ENCODE results near the gene SLC24A3. TPM values are rescaled to one million over a fixed set of nuclear protein-coding genes. Genes with fewer than 3 reads are reported as not detected.

Gene SLC24A3
- total RNA-seq, 1 donor from 2014 or later, result not detected

DNA sequence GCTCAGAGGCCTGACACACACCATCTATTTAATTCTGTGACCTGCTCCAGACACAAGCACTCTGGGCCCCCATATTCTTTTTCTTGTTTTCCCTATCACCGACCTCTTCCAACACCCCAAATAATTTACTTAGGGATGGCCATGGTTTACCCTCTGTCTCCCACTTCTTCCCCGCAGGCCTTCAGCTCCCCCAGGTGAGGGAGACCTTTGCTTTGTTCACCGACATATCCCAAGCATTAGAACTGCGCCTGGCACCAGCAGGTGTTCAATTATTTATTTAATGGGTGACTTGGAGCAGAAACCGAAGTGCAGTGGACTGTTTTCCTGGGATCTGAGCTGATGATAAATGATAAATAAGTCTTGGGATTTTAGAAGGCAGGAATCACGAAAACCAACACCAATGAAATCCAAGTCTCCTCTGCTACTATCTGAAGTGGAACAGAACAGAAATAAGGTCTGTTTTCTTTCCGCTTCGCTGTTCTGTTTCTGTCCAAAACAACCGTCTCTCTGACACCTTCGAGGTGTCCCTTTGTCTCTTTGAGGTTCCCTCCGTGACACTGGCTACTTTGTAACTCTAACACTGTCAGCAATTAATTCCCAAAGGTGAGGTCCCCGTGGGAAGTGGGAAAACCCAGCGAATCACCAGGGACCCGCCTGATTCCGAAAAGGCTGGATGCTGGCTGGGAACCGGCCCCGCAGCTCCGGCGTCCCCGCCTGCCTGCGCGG, 544.5 kb downstream of the SLC24A3 start:
- H3K27me3 Mint-ChIP-seq, result peaks cover 38% of the 10 kb centered on the region
- ChIA-PET CTCF (no interaction called here), POLR2A (no interaction called here)
- H3K9me3 Mint-ChIP-seq, result no peaks in the 10 kb centered on the region
- intact Hi-C loops (cut with micrococcal nuclease), result loop anchor here (5.0 kb wide), 1 partner anchor 50 kb away; no protein-coding TSS in a partner anchor
- H3K4me3 Mint-ChIP-seq, result peak overlapping the region; percentile 83
- ATAC-seq (ENCODE audit: low read depth) (no peak), DNase-seq (no peak)
- TF ChIP-seq, protein P1, sequence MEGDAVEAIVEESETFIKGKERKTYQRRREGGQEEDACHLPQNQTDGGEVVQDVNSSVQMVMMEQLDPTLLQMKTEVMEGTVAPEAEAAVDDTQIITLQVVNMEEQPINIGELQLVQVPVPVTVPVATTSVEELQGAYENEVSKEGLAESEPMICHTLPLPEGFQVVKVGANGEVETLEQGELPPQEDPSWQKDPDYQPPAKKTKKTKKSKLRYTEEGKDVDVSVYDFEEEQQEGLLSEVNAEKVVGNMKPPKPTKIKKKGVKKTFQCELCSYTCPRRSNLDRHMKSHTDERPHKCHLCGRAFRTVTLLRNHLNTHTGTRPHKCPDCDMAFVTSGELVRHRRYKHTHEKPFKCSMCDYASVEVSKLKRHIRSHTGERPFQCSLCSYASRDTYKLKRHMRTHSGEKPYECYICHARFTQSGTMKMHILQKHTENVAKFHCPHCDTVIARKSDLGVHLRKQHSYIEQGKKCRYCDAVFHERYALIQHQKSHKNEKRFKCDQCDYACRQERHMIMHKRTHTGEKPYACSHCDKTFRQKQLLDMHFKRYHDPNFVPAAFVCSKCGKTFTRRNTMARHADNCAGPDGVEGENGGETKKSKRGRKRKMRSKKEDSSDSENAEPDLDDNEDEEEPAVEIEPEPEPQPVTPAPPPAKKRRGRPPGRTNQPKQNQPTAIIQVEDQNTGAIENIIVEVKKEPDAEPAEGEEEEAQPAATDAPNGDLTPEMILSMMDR (IDR thresholded peaks at IDR 0.05), result no peak
- no peaks in the 10 kb centered on the region for H3K36me3 Mint-ChIP-seq (ENCODE audit: low read depth)
- no peak overlapping the region for H3K27ac Mint-ChIP-seq
- peaks cover 13% of the 10 kb centered on the region for H3K4me1 Mint-ChIP-seq

DNA sequence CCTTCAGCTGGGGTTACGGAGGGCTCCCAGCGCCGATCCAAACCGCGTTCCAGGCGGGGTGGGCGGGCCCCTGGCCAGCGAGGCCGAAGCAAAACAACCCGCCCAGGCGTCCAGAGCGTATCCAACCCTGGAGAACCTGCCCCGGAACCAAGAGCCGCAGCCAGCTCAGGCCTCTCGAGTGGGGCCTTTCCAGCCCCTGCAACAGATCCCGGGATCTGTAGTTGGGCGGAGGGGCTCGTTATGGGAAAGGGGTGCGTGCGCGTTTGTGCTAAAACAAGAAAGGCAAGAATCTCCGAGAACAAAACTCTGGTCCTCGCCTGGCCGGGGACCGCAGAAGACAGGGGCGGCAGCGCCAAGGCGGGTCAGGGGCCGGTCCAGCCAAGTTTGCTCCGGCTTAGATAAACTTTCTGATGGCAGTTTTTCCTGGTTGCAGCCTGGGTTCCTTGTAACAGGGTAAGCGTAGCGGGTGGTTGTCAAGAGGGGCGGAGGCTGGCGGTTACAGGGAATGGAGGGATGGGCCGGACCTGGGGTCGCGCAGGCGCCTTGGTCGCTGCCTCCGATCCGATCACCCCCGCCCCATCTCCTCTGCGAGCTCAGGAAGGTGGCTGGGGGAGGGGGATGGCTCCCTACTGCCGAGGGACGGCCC, 545.2 kb downstream of the SLC24A3 start:
- TF ChIP-seq, protein P1 (IDR thresholded peaks at IDR 0.05), result no peak
- H3K9me3 Mint-ChIP-seq, result no peaks in the 10 kb centered on the region
- no peak overlapping the region for H3K27ac Mint-ChIP-seq
- DNase-seq (peak; percentile 21), ATAC-seq (ENCODE audit: low read depth) (peak; percentile 49)
- H3K27me3 Mint-ChIP-seq, result peaks cover 38% of the 10 kb centered on the region
- CTCF ChIA-PET, result no interaction called here
- POLR2A ChIA-PET, result interaction anchor here (0.6 kb wide), 1 partner anchor 54 kb away, joined by 3 read pairs; no protein-coding TSS in a partner anchor
- peaks cover 13% of the 10 kb centered on the region for H3K4me1 Mint-ChIP-seq
- H3K36me3 Mint-ChIP-seq (ENCODE audit: low read depth), result no peaks in the 10 kb centered on the region
- peak overlapping the region; percentile 83 for H3K4me3 Mint-ChIP-seq
- intact Hi-C loops (cut with micrococcal nuclease), result loop anchor here (2.0 to 5.0 kb wide), 2 partner anchors 50 to 65 kb away; no protein-coding TSS in a partner anchor

DNA sequence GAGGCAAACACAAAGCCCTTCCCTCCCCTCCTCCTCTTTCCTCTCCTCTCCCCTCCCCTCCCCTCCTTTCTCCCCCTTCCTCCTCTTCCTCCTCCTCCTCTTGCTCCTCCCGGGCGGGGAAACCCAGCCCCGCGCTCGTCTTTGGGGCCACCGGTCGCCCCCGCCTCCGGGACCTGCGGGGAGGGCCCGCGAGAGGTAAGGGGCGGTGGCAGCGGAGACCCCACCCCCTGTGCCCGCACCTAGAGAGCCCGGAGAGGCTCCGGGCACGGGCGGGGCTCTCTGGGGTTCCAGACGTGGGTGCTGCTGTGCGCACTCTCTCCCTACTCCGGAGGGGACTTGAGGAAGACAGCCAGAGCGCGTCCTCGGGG, 545.7 kb downstream of the SLC24A3 start, which contains the start of gene RIN2:
Gene RIN2, plus strand, starts transcription at position 126 of the 368 bp plus-strand sequence. CDS start 131,344 bp downstream, outside the sequence.
- Mint-ChIP-seq H3K9me3 (no peaks in the 10 kb centered on the region), H3K27ac (no peak within 1 kb of the TSS), H3K36me3 (ENCODE audit: low read depth) (no peaks in the 10 kb centered on the region), H3K4me3 (peak within 1 kb of the TSS; percentile 83), H3K27me3 (peaks cover 38% of the 10 kb centered on the region), H3K4me1 (peaks cover 13% of the 10 kb centered on the region)
- TF ChIP-seq, protein P1 (IDR thresholded peaks at IDR 0.05), result no peak
- intact Hi-C loops (cut with micrococcal nuclease), result loop anchor here (2.0 to 5.0 kb wide), 2 partner anchors 51 to 65 kb away; no protein-coding TSS in a partner anchor
- POLR2A ChIA-PET, result no interaction called here
- peak; percentile 62 for ATAC-seq (ENCODE audit: low read depth)
- DNase-seq, result peak; percentile 20
- CTCF ChIA-PET, result interaction anchor here (1.2 kb wide), 1 partner anchor 65 kb away, joined by 3 read pairs; no protein-coding TSS in a partner anchor

DNA sequence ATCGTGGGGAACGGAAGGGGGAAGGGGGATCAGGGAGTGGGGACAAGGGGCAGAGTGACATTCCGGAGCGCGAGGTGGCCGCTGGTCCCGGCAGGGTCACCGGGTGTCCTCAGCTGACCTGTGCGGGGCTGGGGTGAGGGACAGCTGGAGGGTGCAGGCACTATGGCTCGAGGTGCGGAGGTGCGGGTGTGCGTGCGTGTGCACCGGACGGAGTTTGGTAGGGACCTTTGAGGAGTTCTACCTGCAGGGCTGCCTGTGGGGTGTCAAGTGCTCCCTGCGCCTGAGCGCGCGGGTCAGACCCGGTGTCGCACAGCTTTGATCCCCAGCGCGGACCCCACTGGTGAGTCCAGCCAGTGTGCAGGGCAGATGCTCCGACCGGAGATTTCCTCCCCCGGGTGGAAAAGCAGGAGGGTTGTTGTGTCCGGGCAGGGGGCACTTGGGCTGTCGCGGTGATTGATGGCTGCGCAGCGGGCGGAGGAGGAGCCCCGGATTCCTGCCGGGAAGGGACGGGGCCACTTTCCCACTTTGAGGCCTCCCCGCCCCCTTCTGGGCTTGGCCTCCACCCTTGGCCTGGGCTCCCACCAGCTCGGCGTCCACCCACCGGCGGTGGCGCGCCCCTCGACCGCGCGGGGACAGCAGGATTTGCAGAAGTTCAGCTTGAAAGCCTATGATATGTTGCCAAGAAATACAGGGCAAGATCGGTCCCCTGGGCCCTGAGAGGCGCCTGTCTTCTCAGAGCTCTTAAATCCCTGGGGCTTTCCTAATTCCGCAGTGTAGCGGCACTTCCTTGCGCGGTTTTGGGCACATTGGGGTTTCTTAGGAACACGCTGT, 546.3 kb downstream of the SLC24A3 start:
- CTCF ChIA-PET, result interaction anchor here (1.2 kb wide), 2 partner anchors 26 to 66 kb away, joined by 3 to 4 read pairs; no protein-coding TSS in a partner anchor
- no peaks in the 10 kb centered on the region for H3K36me3 Mint-ChIP-seq (ENCODE audit: low read depth)
- POLR2A ChIA-PET, result no interaction called here

More for the DNA sequence above, 546.3 kb downstream of the SLC24A3 start:
- peak overlapping the region; percentile 81 for H3K4me3 Mint-ChIP-seq
- ATAC-seq (ENCODE audit: low read depth) (peak; percentile 38), DNase-seq (peak; percentile 21)
- H3K4me1 Mint-ChIP-seq, result peaks cover 13% of the 10 kb centered on the region
- H3K27ac Mint-ChIP-seq, result no peak overlapping the region
- TF ChIP-seq, protein P1 (IDR thresholded peaks at IDR 0.05), result no peak
- intact Hi-C loops (cut with micrococcal nuclease), result loop anchor here (2.0 to 5.0 kb wide), 2 partner anchors 51 to 66 kb away; no protein-coding TSS in a partner anchor
- H3K27me3 Mint-ChIP-seq, result peaks cover 35% of the 10 kb centered on the region
- no peaks in the 10 kb centered on the region for H3K9me3 Mint-ChIP-seq
